GM21576 (cell line): Measurements from ENCODE around the gene MPDZ.

Experiments
- ATAC-seq: cut with Tn5 transposase; IDR thresholded peaks from one replicate; pipeline ENCODE4 v1.9.1; 2021; ENCODE audit warnings: mild to moderate bottlenecking, moderate library complexity; ENCODE audit not compliant: unreplicated experiment

MPDZ gene

GRCh38 chr9:13090628-13091027 is 188.9 kb downstream of the MPDZ start:
- ATAC-seq = no peak

- no peak for ATAC-seq
Observed at GRCh38 chr9:13089666-13090065, 189.8 kb downstream of the MPDZ start.

- no peak for ATAC-seq
Observed at GRCh38 chr9:13088720-13089427, 190.6 kb downstream of the MPDZ start.

- ATAC-seq = no peak
Observed at GRCh38 chr9:13083963-13084528, 195.4 kb downstream of the MPDZ start.

- ATAC-seq = no peak
Observed at GRCh38 chr9:13083366-13083765, 196.1 kb downstream of the MPDZ start.

- ATAC-seq = no peak
Observed at GRCh38 chr9:13082796-13083195, 196.7 kb downstream of the MPDZ start.

- ATAC-seq = no peak
Observed at GRCh38 chr9:13078164-13078563, 201.3 kb downstream of the MPDZ start.

GRCh38 chr9:13076616-13077015 is 202.9 kb downstream of the MPDZ start:
- ATAC-seq = no peak

GRCh38 chr9:13071921-13072320 is 207.6 kb downstream of the MPDZ start:
- no peak for ATAC-seq

- ATAC-seq = no peak
Observed at GRCh38 chr9:13070612-13071595, 208.6 kb downstream of the MPDZ start.

GRCh38 chr9:13069498-13069897 is 210.0 kb downstream of the MPDZ start:
- no peak for ATAC-seq

- ATAC-seq = no peak
Observed at GRCh38 chr9:13064676-13065075, 214.8 kb downstream of the MPDZ start.

GRCh38 chr9:13063880-13064459 is 215.5 kb downstream of the MPDZ start:
- ATAC-seq = no peak

- ATAC-seq = no peak
Observed at GRCh38 chr9:13061390-13061789, 218.1 kb downstream of the MPDZ start.
